Epithelial cell of proximal tubule (primary cell): ENCODE measurements around the gene LRRC28. TPM values are rescaled to one million over a fixed set of nuclear protein-coding genes. Genes with fewer than 3 reads are reported as not detected.

Experiments
- DNase-seq: peaks from one replicate; pipeline ENCODE4 v3.0.0-alpha.2; 2011; ENCODE audit warnings: low read depth
- H3K4me3 ChIP-seq: 2 replicates; pipeline ENCODE4 v1.5.1; 2011; ENCODE audit warnings: low read depth, mild to moderate bottlenecking, low read length
- CTCF ChIP-seq: conservative IDR thresholded peaks from 2 replicates; pipeline ENCODE4 v1.5.1; 2012; ENCODE audit warnings: low read depth, mild to moderate bottlenecking, low read length
- total RNA-seq: library from RNA; depleted of rRNA; stranded (reverse); fragments of >200 nt; gene quantifications from 2 replicates; pipeline ENCODE4 v1.2.3, GENCODE V29; 2015

LRRC28 gene
- total RNA-seq: 15.0 and 26.5 TPM in 2 replicates

GRCh38 chr15:99250857-99251841 is at the start of gene LRRC28:
Gene LRRC28 (plus strand): TSS chr15:99251481. CDS start chr15:99255958, 4,477 bp downstream.
- no peak for TF ChIP-seq CTCF
- peak; percentile 86 for DNase-seq

DNA sequence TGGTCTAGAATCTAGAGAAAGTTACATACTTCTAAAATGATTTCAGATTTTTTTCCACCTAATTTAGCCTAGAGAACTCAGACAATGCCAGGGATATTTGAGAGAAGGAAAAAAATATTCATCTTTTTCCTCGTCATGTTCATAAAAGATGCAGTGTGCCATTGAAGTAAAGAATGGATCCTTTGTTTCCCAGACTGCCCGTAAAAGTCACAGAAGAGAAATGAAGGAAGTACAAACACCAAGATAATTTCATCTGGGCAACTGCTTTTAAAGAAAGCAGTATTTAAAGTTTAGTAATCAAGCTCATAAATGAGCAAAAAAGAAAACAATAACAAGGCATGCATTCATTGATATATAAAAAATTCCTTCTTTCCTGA is 49.1 kb upstream of the LRRC28 start:
- DNase-seq: no peak
- H3K4me3 ChIP-seq: no peak overlapping the region
- no peak for TF ChIP-seq CTCF

More at GRCh38 chr15:99250857-99251841, at the start of gene LRRC28:
- peak within 1 kb of the TSS; percentile 79 for H3K4me3 ChIP-seq

GRCh38 chr15:99207672-99208071 is 43.6 kb upstream of the LRRC28 start:
- no peak for DNase-seq
- no peak for TF ChIP-seq CTCF

DNA sequence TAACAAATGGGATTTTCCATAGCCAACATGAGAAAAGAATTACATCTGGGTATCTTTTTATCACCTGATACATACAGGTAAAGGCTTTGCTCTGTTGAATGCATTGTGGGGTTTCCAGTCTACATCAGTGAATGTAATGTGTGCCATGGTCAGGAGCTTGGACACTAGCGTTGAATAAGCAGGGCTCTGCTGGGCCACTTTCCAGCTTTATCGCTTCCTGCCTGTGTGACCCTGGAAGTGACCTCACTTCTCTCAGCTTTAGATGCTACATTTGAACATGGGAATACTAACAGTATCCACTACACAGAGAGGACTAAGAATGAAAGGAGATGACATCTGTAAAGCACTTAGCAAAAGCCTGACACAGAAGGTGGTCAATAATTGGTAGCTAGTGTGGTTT is 42.0 kb upstream of the LRRC28 start:
- no peak for DNase-seq
- H3K4me3 ChIP-seq: no peak overlapping the region
- TF ChIP-seq CTCF: no peak

More at GRCh38 chr15:99207672-99208071, 43.6 kb upstream of the LRRC28 start:
- H3K4me3 ChIP-seq: no peak overlapping the region

GRCh38 chr15:99210334-99210733 is 40.9 kb upstream of the LRRC28 start:
- no peak overlapping the region for H3K4me3 ChIP-seq
- no peak for DNase-seq
- TF ChIP-seq CTCF: no peak

DNA sequence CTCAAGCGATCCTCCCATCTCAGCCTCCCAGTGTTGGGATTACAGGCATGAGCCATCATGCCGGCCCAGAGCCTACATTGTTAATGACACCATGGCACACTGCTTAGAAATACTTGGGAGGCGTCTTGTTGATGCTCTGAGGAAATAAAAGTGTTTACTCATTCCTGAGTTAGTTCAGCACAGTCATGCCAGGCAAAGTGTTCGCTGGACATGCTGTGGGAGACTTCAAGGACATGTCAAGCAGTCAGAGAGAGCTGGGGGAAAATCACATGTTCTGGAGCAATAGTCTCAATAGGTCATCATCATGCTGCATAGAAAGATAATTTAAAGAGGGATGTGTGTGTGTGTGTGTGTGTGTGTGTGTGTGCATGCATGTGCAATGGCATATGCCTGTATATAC is 39.4 kb upstream of the LRRC28 start:
- no peak for TF ChIP-seq CTCF
- H3K4me3 ChIP-seq: no peak overlapping the region
- no peak for DNase-seq
